Lung (tissue), 12 donors: ENCODE data around the gene PLPPR4. TPM values are rescaled to one million over a fixed set of nuclear protein-coding genes. Genes with fewer than 3 reads are reported as not detected.

ENCODE experiments used
- ATAC-seq: fragments of 200-7000 bp; cut with Tn5 transposase; one replicate; pipeline ENCODE4 v1.9.1; 2020; ENCODE audit warnings: moderate number of reproducible peaks; ENCODE audit not compliant: insufficient read depth, low FRiP score
- DNase-seq, 3 donors: peaks; one replicate each; pipeline ENCODE4 v3.0.0-alpha.2; 2013 to 2017
- H3K27ac ChIP-seq, 2 donors: one replicate each; pipeline ENCODE4 v1.5.1; 2013; ENCODE audit warnings: mild to moderate bottlenecking in 2 of 2, moderate library complexity in 2 of 2, control low read depth in 1 of 2, inconsistent platforms in 1 of 2, low read depth in 1 of 2, low read length in 1 of 2
- H3K27me3 ChIP-seq, 3 donors: one replicate each; pipeline ENCODE4 v1.5.1; 2013; ENCODE audit warnings: low read length in 2 of 3; ENCODE audit not compliant: control insufficient read depth in 3 of 3, insufficient read depth in 3 of 3
- H3K36me3 ChIP-seq, 4 donors: one replicate each; pipeline ENCODE4 v1.5.1; 2013; ENCODE audit warnings: low read length in 4 of 4, mild to moderate bottlenecking in 1 of 4, moderate library complexity in 1 of 4; ENCODE audit not compliant: control insufficient read depth in 4 of 4, insufficient read depth in 4 of 4
- H3K4me1 ChIP-seq, 5 donors: one replicate each; pipeline ENCODE4 v1.5.1; 2013; ENCODE audit warnings: low read length in 5 of 5, mild to moderate bottlenecking in 2 of 5, moderate library complexity in 1 of 5; ENCODE audit not compliant: control insufficient read depth in 5 of 5, insufficient read depth in 5 of 5
- H3K4me3 ChIP-seq: one replicate; pipeline ENCODE4 v1.5.1; 2013; ENCODE audit warnings: mild to moderate bottlenecking, control low read depth, moderate library complexity
- H3K9ac ChIP-seq, 2 donors: one replicate each; pipeline ENCODE4 v1.5.1; 2013; ENCODE audit warnings: low read length in 2 of 2, control low read depth in 1 of 2; ENCODE audit not compliant: insufficient read depth in 1 of 2
- H3K9me3 ChIP-seq, 4 donors: one replicate each; pipeline ENCODE4 v1.5.1; 2013; ENCODE audit warnings: low read length in 3 of 4, mild to moderate bottlenecking in 1 of 4, moderate library complexity in 1 of 4; ENCODE audit not compliant: control insufficient read depth in 4 of 4, insufficient read depth in 3 of 4
- CTCF ChIP-seq: IDR thresholded peaks from 2 replicates; pipeline ENCODE4 v1.5.1; 2012; ENCODE audit warnings: mild to moderate bottlenecking; ENCODE audit errors: control extremely low read depth, extremely low read depth
- WGBS, 2 donors: extraction: QIAGEN DNeasy Blood & Tissue Kit; methylation state at CpG; one replicate each; pipeline ENCODE4 v1.1.7; 2013; 5-methylcytosine and 5-hydroxymethylcytosine counted together
- polyA plus RNA-seq, 2 donors: library from polyadenylated mRNA; stranded (reverse); fragments of 200-250 nt; gene quantifications; one replicate each; pipeline ENCODE4 v1.2.1, GENCODE V29; 2013
- total RNA-seq, 2 donors: library from RNA; depleted of rRNA in 1 of 2; stranded (reverse); fragments of >200 nt in 1 of 2; gene quantifications; one replicate each; pipeline ENCODE4 v1.2.1, GENCODE V29; 2014 to 2021
- donor health status: control.
- donor health status: control.
- donor health status: Bipolar disorder and iron deficiency.
- donor health status: healthy.
- donor health status: DM: yes; HTN: yes; CAD: no.

Gene PLPPR4
- total and polyA plus RNA-seq, 4 donors: 0.20 to 31.2 (median 0.95) TPM

GRCh38 chr1:99292886-99293285, 28.6 kb downstream of the PLPPR4 start:
- WGBS, 2 donors: 69 to 73% methylated on average over 6 of the region's 6 CpGs
- no peak for TF ChIP-seq CTCF
- Histone ChIP-seq H3K9me3 (no peaks in the 10 kb centered on the region), H3K27me3 (no peaks in the 10 kb centered on the region), H3K4me3 (no peak overlapping the region), H3K9ac (no peak overlapping the region), H3K4me1 (no peaks in the 10 kb centered on the region), H3K27ac (no peak overlapping the region), H3K36me3 (peaks cover 0 to 10% (median 3%) of the 10 kb centered on the region in 4 donors)
- ATAC-seq (no peak), DNase-seq (no peak)

GRCh38 chr1:99297923-99298322, 33.6 kb downstream of the PLPPR4 start:
- WGBS, 2 donors: 95 to 99% methylated on average over 2 of the region's 2 CpGs
- no peak for ATAC-seq

GRCh38 chr1:99304725-99305282, 40.5 kb downstream of the PLPPR4 start:
- Histone ChIP-seq H3K27me3 (no peaks in the 10 kb centered on the region), H3K9me3 (peaks cover 0 to 5% (median 0%) of the 10 kb centered on the region in 4 donors), H3K27ac (no peak overlapping the region), H3K9ac (no peak overlapping the region), H3K36me3 (peaks cover 0 to 18% (median 4%) of the 10 kb centered on the region in 4 donors), H3K4me1 (peaks cover 0 to 7% (median 0%) of the 10 kb centered on the region in 5 donors), H3K4me3 (no peak overlapping the region)
- WGBS, 2 donors: 91 to 95% methylated on average over 5 of the region's 5 CpGs
- no peak for ATAC-seq
- DNase-seq: no peak
- TF ChIP-seq CTCF: no peak

More at GRCh38 chr1:99297923-99298322, 33.6 kb downstream of the PLPPR4 start:
- no peaks in the 10 kb centered on the region for H3K9me3 ChIP-seq
- H3K27me3 ChIP-seq: no peaks in the 10 kb centered on the region
- peaks cover 0 to 3% (median 0%) of the 10 kb centered on the region in 4 donors for H3K36me3 ChIP-seq
- DNase-seq: no peak
- no peak overlapping the region for H3K27ac ChIP-seq
- TF ChIP-seq CTCF: no peak
- H3K9ac ChIP-seq: no peak overlapping the region
- peaks cover 0 to 7% (median 0%) of the 10 kb centered on the region in 5 donors for H3K4me1 ChIP-seq
- no peak overlapping the region for H3K4me3 ChIP-seq

- H3K27me3 ChIP-seq: no peaks in the 10 kb centered on the region
- H3K9ac ChIP-seq: no peak overlapping the region
- no peak overlapping the region for H3K27ac ChIP-seq
- WGBS, 2 donors: 90 to 93% methylated on average over 7 of the region's 7 CpGs
- peaks cover 0 to 18% (median 4%) of the 10 kb centered on the region in 4 donors for H3K36me3 ChIP-seq
- no peak for ATAC-seq
- no peak for DNase-seq
- peaks cover 0 to 7% (median 0%) of the 10 kb centered on the region in 5 donors for H3K4me1 ChIP-seq
- TF ChIP-seq CTCF: no peak
- no peak overlapping the region for H3K4me3 ChIP-seq
- H3K9me3 ChIP-seq: peaks cover 0 to 5% (median 0%) of the 10 kb centered on the region in 4 donors
These were observed 41.3 kb downstream of the PLPPR4 start for GRCh38 chr1:99305626-99306025.
